ENCODE measurements around the gene ZNF525.
"Not testable (repeated sequence)": the region's sequence is repeated elsewhere in the genome, so short reads cannot be mapped to it uniquely, and the experiment has no call there.

Gene ZNF525

DNA sequence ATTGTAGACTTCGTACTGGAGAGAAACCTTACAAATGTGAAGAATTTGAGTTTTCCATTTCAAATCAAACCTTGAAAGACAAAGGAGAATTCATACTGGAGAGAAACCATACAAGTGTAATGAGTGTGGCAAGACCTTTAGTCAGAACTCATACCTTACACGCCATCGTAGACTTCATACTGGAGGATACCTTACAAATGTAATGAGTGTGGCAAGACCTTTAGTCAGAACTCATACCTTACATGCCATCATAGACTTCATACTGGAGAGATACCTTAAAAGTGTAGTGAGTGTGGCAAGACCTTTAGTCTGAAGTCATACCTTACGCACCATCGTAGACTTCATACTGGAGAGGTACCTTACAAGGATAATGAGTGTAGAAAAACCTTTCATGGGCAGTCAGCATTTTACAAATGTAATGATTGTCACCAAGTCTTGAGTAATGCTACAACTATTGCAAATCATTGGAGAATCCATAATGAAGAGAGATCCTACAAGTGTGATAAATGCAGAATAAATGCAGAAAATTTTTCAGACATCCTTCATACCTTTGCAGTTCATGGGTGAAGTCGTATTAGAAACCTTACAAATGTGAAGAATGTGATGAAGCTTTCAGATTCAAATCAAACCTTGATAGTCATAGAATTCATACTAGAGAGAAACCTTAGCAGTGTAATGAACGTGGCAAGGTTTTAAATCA is 44.1 kb downstream of the ZNF525 start:
- TF ChIP-seq EZH2 (IDR thresholded peaks at IDR 0.05; ENCODE audit: borderline replicate concordance, low read length) (no peak), CTCF (IDR thresholded peaks at IDR 0.05; ENCODE audit: low read length) (no peak)

DNA sequence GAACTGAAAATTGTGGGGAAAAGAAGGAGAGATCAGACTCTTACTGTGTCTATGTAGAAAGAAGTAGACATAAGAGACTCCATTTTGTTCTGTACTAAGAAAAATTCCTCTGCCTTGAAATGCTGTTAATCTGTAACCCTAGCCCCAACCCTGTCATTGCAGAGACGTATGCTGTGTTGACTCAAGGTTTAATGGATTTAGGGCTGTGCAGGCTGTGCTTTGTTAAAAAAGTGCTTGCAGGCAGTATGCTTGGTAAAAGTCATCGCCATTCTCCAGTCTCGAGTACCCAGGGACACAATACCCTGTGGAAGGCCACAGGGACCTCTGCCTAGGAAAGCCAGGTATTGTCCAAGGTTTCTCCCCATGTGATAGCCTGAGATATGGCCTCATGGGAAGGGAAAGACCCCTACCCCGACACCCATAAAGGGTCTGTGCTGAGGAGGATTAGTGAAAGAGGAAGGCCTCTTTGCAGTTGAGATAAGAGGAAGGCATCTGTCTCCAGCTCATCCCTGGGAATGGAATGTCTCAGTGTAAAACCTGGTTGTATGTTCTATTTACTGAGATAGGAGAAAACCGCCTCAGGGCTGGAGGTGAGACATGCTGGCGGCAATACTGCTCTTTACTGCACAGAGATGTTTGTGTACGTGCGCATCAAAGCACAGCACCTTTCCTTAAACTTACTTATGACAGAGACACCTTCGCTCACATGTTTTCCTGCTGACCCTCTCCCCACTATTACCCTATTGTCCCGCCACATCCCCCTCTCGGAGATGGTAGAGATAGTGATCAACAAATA is 55.2 kb downstream of the ZNF525 start:
- not testable (repeated sequence) for H4K20me1 ChIP-seq (ENCODE audit: insufficient read depth, low read length); H3K27ac ChIP-seq (ENCODE audit: low read depth, low read length, poor library complexity, severe bottlenecking); H3K9me2 ChIP-seq (ENCODE audit: low read depth, low read length); H3K4me2 ChIP-seq (ENCODE audit: low read length); H3K79me2 ChIP-seq (ENCODE audit: insufficient read depth, low read length); H3K9me3 ChIP-seq (ENCODE audit: low read length); H3K9ac ChIP-seq (ENCODE audit: low read length); H3K4me3 ChIP-seq (ENCODE audit: low read depth, low read length, poor library complexity, severe bottlenecking); H3K27me3 ChIP-seq (ENCODE audit: insufficient read depth, low read length); H3K4me1 ChIP-seq (ENCODE audit: insufficient read depth, low read length, severe bottlenecking); H2AFZ ChIP-seq (ENCODE audit: low read length); H3F3A ChIP-seq (ENCODE audit: insufficient read depth, low read length); H3K36me3 ChIP-seq (ENCODE audit: insufficient read depth, low read length)

More for the DNA sequence above, 44.1 kb downstream of the ZNF525 start:
- Histone ChIP-seq H3K79me2 (ENCODE audit: insufficient read depth, low read length) (no peaks in the 10 kb centered on the region), H4K20me1 (ENCODE audit: insufficient read depth, low read length) (no peaks in the 10 kb centered on the region), H3K36me3 (ENCODE audit: insufficient read depth, low read length) (peaks cover 45% of the 10 kb centered on the region), H3K4me3 (ENCODE audit: low read depth, low read length, poor library complexity, severe bottlenecking) (no peak overlapping the region), H3K4me2 (ENCODE audit: low read length) (no peak overlapping the region), H3K9me3 (ENCODE audit: low read length) (peaks cover 36% of the 10 kb centered on the region), H3K4me1 (ENCODE audit: insufficient read depth, low read length, severe bottlenecking) (no peaks in the 10 kb centered on the region), H2AFZ (ENCODE audit: low read length) (no peak overlapping the region), H3K9ac (ENCODE audit: low read length) (no peak overlapping the region), H3K27me3 (ENCODE audit: insufficient read depth, low read length) (no peaks in the 10 kb centered on the region), H3K9me2 (ENCODE audit: low read depth, low read length) (no peaks in the 10 kb centered on the region), H3K27ac (ENCODE audit: low read depth, low read length, poor library complexity, severe bottlenecking) (no peak overlapping the region), H3F3A (ENCODE audit: insufficient read depth, low read length) (no peaks in the 10 kb centered on the region)

GRCh38 chr19:53422551-53422950 is 57.0 kb downstream of the ZNF525 start:
- H3K9ac ChIP-seq (ENCODE audit: low read length): no peak overlapping the region
- H3K27me3 ChIP-seq (ENCODE audit: insufficient read depth, low read length): no peaks in the 10 kb centered on the region
- H4K20me1 ChIP-seq (ENCODE audit: insufficient read depth, low read length): no peaks in the 10 kb centered on the region
- H3K4me2 ChIP-seq (ENCODE audit: low read length): no peak overlapping the region
- H3K9me2 ChIP-seq (ENCODE audit: low read depth, low read length): no peaks in the 10 kb centered on the region
- H3K4me1 ChIP-seq (ENCODE audit: insufficient read depth, low read length, severe bottlenecking): no peaks in the 10 kb centered on the region
- no peaks in the 10 kb centered on the region for H3K9me3 ChIP-seq (ENCODE audit: low read length)
- H2AFZ ChIP-seq (ENCODE audit: low read length): no peak overlapping the region
- no peak overlapping the region for H3K27ac ChIP-seq (ENCODE audit: low read depth, low read length, poor library complexity, severe bottlenecking)
- no peaks in the 10 kb centered on the region for H3K36me3 ChIP-seq (ENCODE audit: insufficient read depth, low read length)
- TF ChIP-seq EZH2 (IDR thresholded peaks at IDR 0.05; ENCODE audit: borderline replicate concordance, low read length) (no peak), CTCF (IDR thresholded peaks at IDR 0.05; ENCODE audit: low read length) (no peak)
- H3K4me3 ChIP-seq (ENCODE audit: low read depth, low read length, poor library complexity, severe bottlenecking): no peak overlapping the region
- no peaks in the 10 kb centered on the region for H3F3A ChIP-seq (ENCODE audit: insufficient read depth, low read length)
- no peaks in the 10 kb centered on the region for H3K79me2 ChIP-seq (ENCODE audit: insufficient read depth, low read length)

DNA sequence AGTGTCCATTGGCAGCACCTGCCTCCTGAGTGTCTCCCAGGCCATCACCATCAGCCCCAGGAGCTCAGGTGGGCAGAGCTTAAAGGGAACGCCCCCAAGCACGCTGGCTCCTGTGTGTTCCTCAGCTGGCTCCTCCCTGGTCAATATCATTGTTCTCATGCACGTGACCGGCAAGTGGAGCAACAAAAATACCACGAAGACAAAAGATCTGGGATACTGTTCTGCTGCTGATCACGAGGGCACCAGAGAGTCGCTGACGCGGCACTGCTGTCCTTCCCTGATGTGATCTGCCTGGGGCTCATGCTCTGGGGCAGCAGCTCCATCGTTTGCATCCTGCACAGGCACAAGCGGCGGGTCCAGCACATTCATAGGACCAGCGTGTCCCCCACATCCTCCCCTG is 57.6 kb downstream of the ZNF525 start:
- H3F3A ChIP-seq (ENCODE audit: insufficient read depth, low read length); H3K79me2 ChIP-seq (ENCODE audit: insufficient read depth, low read length); H3K4me3 ChIP-seq (ENCODE audit: low read depth, low read length, poor library complexity, severe bottlenecking); H3K9ac ChIP-seq (ENCODE audit: low read length); H3K9me3 ChIP-seq (ENCODE audit: low read length); H3K27ac ChIP-seq (ENCODE audit: low read depth, low read length, poor library complexity, severe bottlenecking); H3K4me2 ChIP-seq (ENCODE audit: low read length); H3K9me2 ChIP-seq (ENCODE audit: low read depth, low read length); H3K36me3 ChIP-seq (ENCODE audit: insufficient read depth, low read length); H3K27me3 ChIP-seq (ENCODE audit: insufficient read depth, low read length); H4K20me1 ChIP-seq (ENCODE audit: insufficient read depth, low read length); H2AFZ ChIP-seq (ENCODE audit: low read length); H3K4me1 ChIP-seq (ENCODE audit: insufficient read depth, low read length, severe bottlenecking): not testable (repeated sequence)

Measured in OCI-LY1 (cell line).